Erythroblast (primary cell): Measurements from ENCODE around the gene GNAZ.

Experiments
- GATA1 ChIP-seq: IDR thresholded peaks from 2 replicates; pipeline ENCODE4 v1.6.1; 2011; ENCODE audit warnings: low read depth, mild to moderate bottlenecking, control low read depth, low read length, moderate library complexity
- POLR2A ChIP-seq: IDR thresholded peaks from 2 replicates; pipeline ENCODE4 v1.6.1; 2011; ENCODE audit warnings: mild to moderate bottlenecking, low read length

- TF ChIP-seq POLR2A (no peak), GATA1 (no peak)
These were observed 82.2 kb downstream of the GNAZ start for GRCh38 chr22:23152238-23153114.
